Heart right ventricle (tissue), 16 donors: ENCODE results near the gene GRIK3. TPM values are rescaled to one million over a fixed set of nuclear protein-coding genes. Genes with fewer than 3 reads are reported as not detected.

Experiments used
- ATAC-seq, 8 donors: fragments of 200-7000 bp; cut with Tn5 transposase; one replicate each; pipeline ENCODE4 v1.9.1; 2020; ENCODE audit warnings: mild to moderate bottlenecking in 8 of 8, moderate library complexity in 8 of 8, moderate number of reproducible peaks in 1 of 8
- DNase-seq, 2 donors: peaks; one replicate each; pipeline ENCODE4 v3.0.0-alpha.2; 2020
- H3K27ac ChIP-seq, 10 donors: fragments of 200-600 bp; sonication (generic) in 2 of 10; one replicate each; pipeline versions ENCODE4 v1.5.0 to v1.8.0; 2020 to 2022; ENCODE audit warnings: mild to moderate bottlenecking in 3 of 10
- H3K27me3 ChIP-seq, 7 donors: fragments of 200-600 bp; one replicate each; pipeline ENCODE4 v1.8.0; 2021 to 2022; ENCODE audit warnings: mild to moderate bottlenecking in 2 of 7
- H3K36me3 ChIP-seq, 9 donors: fragments of 200-600 bp; sonication (generic) in 1 of 9; one replicate each; pipeline versions ENCODE4 v1.5.0 to v1.8.0; 2020 to 2022; ENCODE audit warnings: mild to moderate bottlenecking in 2 of 9
- H3K4me1 ChIP-seq, 9 donors: fragments of 200-600 bp; sonication (generic) in 1 of 9; one replicate each; pipeline versions ENCODE4 v1.5.0 to v1.8.0; 2020 to 2022; ENCODE audit warnings: mild to moderate bottlenecking in 4 of 9
- H3K4me3 ChIP-seq, 10 donors: fragments of 200-600 bp; sonication (generic) in 2 of 10; one replicate each; pipeline versions ENCODE4 v1.5.0 to v1.8.0; 2020 to 2022; ENCODE audit warnings: mild to moderate bottlenecking in 7 of 10, moderate library complexity in 2 of 10
- H3K9me3 ChIP-seq, 11 donors: fragments of 200-600 bp in 10 of 11; sonication (generic) in 2 of 11; one replicate each; pipeline versions ENCODE4 v1.5.0 to v1.8.0; 2013 to 2022; ENCODE audit warnings: mild to moderate bottlenecking in 2 of 11, control low read depth in 1 of 11, moderate library complexity in 1 of 11
- WGBS, 2 donors: extraction: QIAGEN DNeasy Blood & Tissue Kit; methylation state at CpG; one replicate each; pipeline ENCODE4 v1.1.7; 2013; ENCODE audit warnings: inconsistent platforms in 1 of 2; 5-methylcytosine and 5-hydroxymethylcytosine counted together
- intact Hi-C, 10 donors: fragments of 100-400 bp; cut with DNase I; formaldehyde crosslinking; loops; one replicate each; pipeline versions ENCODE4 v1.11.1 to v1.14.2; 2022
- polyA plus RNA-seq, 2 donors: library from polyadenylated mRNA; stranded (reverse); fragments of 200-250 nt; gene quantifications; one replicate each; pipeline ENCODE4 v1.2.3, GENCODE V29; 2013
- total RNA-seq, 10 donors: library from RNA; stranded (reverse); fragmentation: NEBNext Ultra II Directional in 3 of 10; extraction: Animal tissue kit (Norgen Biotek cat#: 25700) in 3 of 10; gene quantifications; one replicate each; pipeline versions ENCODE4 v1.2.1 to v1.2.4, GENCODE V29; 2021 to 2023
- TF ChIP-seq, protein P1 (sequence below), 9 donors: fragments of 200-600 bp; sonication (generic) in 2 of 9; IDR thresholded peaks; one replicate each; pipeline versions ENCODE4 v1.5.0 to v1.8.0; 2021 to 2022; ENCODE audit warnings: antibody characterized with exemption in 9 of 9, mild to moderate bottlenecking in 5 of 9, moderate library complexity in 1 of 9
- donor health status: Arrhythmogenic right ventricular cardiomyopathy.
- donor health status: ischemic (EF 13 %, LVEDD 7.1; RV severe dilation, severe dysfunction).
- donor health status: healthy with polysubstance abuse.
- donor health status: DM: no; HTN: yes; CAD: no.
- donor health status: DM: no; HTN: no; CAD: no.
- donor health status: ischemic (EF 25% LVEDD 6.9; RV normal size, moderate dysfunction).
- donor health status: ischemic (EF 25% LVEDD 5.7; RV mildly dilated, moderate dysfunction).
- donor health status: healthy.
- donor health status: DM: yes; HTN: yes; CAD: no.
- donor health status: Ischemic cardiomyopathy.
- donor health status: ischemic (EF 35%, LVEDD 5.7; RV mildly dilated, moderate dysfunction).
- donor health status: nonischemic (EF 11% LVEDD 7.7; RV severe dilation, severe dysfunction).
- donor health status: DM: yes; HTN: yes; CAD: no.
- donor health status: PGD.
- donor health status: ischemic (EF 29% LVEDD 5.4; RV normal size, mild dysfunction).
- donor health status: nonischemic (EF 23%, LVEDD 6.1; RV moderate dilation, normal function).

The GRIK3 gene
- total and polyA plus RNA-seq, 12 donors = 0.10 to 1.1 (median 0.27) TPM

DNA sequence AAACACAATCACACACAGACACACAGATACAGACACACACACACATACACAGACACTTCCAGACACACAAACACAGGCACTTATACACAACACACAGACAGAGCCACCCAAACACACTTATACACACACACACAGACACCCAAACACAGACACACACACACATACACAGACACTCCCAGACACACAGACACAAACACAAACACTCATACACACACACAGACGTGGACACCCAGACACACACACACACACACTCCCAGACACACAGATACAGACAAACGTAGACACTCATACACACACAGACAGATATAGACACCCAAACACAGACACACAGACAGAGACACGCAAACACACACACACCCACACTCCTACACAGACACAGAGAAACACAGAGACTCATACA, 272.1 kb downstream of the GRIK3 start:
- DNase-seq (no peak), ATAC-seq (no peak)
- WGBS, 2 donors = 71 to 72% methylated on average over 3 of the region's 3 CpGs
- H3K27ac ChIP-seq = no peak overlapping the region
- no peak overlapping the region for H3K4me3 ChIP-seq
- peaks cover 0 to 11% (median 0%) of the 10 kb centered on the region in 11 donors for H3K9me3 ChIP-seq
- no peaks in the 10 kb centered on the region for H3K36me3 ChIP-seq
- peaks cover 0 to 34% (median 8%) of the 10 kb centered on the region in 7 donors for H3K27me3 ChIP-seq
- intact Hi-C loops = no loop called here
- TF ChIP-seq, protein P1, sequence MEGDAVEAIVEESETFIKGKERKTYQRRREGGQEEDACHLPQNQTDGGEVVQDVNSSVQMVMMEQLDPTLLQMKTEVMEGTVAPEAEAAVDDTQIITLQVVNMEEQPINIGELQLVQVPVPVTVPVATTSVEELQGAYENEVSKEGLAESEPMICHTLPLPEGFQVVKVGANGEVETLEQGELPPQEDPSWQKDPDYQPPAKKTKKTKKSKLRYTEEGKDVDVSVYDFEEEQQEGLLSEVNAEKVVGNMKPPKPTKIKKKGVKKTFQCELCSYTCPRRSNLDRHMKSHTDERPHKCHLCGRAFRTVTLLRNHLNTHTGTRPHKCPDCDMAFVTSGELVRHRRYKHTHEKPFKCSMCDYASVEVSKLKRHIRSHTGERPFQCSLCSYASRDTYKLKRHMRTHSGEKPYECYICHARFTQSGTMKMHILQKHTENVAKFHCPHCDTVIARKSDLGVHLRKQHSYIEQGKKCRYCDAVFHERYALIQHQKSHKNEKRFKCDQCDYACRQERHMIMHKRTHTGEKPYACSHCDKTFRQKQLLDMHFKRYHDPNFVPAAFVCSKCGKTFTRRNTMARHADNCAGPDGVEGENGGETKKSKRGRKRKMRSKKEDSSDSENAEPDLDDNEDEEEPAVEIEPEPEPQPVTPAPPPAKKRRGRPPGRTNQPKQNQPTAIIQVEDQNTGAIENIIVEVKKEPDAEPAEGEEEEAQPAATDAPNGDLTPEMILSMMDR (IDR thresholded peaks at IDR 0.05) = no peak
- no peaks in the 10 kb centered on the region for H3K4me1 ChIP-seq

- Histone ChIP-seq H3K4me1 (no peaks in the 10 kb centered on the region), H3K27me3 (peaks cover 0 to 37% (median 8%) of the 10 kb centered on the region in 7 donors), H3K4me3 (no peak overlapping the region), H3K27ac (no peak overlapping the region), H3K9me3 (peaks cover 0 to 11% (median 0%) of the 10 kb centered on the region in 11 donors), H3K36me3 (no peaks in the 10 kb centered on the region)
- DNase-seq (no peak), ATAC-seq (no peak)
- TF ChIP-seq, protein P1 (IDR thresholded peaks at IDR 0.05) = no peak
- intact Hi-C loops = no loop called here
Measured at GRCh38 chr1:36761113-36761512, 273.2 kb downstream of the GRIK3 start.

DNA sequence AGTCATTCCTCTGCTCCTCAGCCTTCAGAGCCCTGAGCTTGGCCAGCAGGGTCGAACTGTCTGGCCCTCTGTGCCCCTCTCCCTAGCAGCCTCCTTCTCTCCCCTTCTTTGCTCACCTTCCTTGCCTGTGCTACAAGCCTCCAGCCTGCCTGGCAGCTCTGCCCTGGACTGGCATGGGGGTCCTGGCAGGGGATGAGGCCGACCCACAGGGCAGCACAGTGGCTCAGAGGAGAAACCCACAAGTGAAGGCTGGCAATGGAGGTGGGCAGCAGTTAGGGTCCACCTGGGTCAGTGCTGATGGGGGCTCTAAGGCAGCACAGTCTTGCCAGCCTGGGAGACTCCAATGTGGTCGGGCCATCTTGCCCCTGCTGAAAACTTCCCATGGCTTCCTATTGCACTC, 274.2 kb downstream of the GRIK3 start:
- TF ChIP-seq, protein P1 (IDR thresholded peaks at IDR 0.05) = no peak
- Histone ChIP-seq H3K4me1 (no peaks in the 10 kb centered on the region), H3K27me3 (peaks cover 0 to 37% (median 8%) of the 10 kb centered on the region in 7 donors), H3K9me3 (peaks cover 0 to 11% (median 0%) of the 10 kb centered on the region in 11 donors), H3K27ac (no peak overlapping the region), H3K36me3 (no peaks in the 10 kb centered on the region), H3K4me3 (no peak overlapping the region)
- intact Hi-C loops = no loop called here
- no peak for ATAC-seq
- no peak for DNase-seq
- 57 to 67% methylated on average over 3 of the region's 3 CpGs for WGBS, 2 donors

DNA sequence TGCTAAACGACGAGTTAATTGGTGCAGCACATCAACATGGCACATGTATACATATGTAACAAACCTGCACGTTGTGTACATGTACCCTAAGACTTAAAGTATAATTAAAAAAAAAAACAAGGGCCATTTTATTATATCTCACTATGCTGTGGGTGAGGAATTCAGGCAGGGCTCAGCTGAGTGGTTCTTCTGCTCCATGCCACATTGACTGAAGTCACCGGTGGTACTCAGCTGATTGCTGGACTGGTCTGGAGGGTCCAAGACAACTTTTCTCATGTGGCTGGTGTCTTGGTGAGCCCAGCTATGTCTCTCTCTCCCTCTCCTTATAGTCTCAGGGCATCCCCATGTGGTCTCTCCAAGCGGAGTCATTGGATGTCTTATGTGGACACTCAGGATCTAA, 275.0 kb downstream of the GRIK3 start:
- Histone ChIP-seq H3K27me3 (peaks cover 0 to 34% (median 8%) of the 10 kb centered on the region in 7 donors), H3K9me3 (peaks cover 0 to 11% (median 0%) of the 10 kb centered on the region in 11 donors), H3K4me3 (no peak overlapping the region), H3K4me1 (no peaks in the 10 kb centered on the region), H3K36me3 (no peaks in the 10 kb centered on the region), H3K27ac (no peak overlapping the region)
- DNase-seq (no peak), ATAC-seq (no peak)
- 95 to 98% methylated on average over 5 of the region's 5 CpGs for WGBS, 2 donors
- intact Hi-C loops = no loop called here
- TF ChIP-seq, protein P1 (IDR thresholded peaks at IDR 0.05) = no peak
